ENCODE results near the gene GPM6B. TPM values are rescaled to one million over a fixed set of nuclear protein-coding genes. Genes with fewer than 3 reads are reported as not detected.

GPM6B gene
- total and polyA plus RNA-seq, 2 experiments from 2014 or later: 82.6 to 95.4 TPM

- no peak overlapping the region for H3K4me3 Mint-ChIP-seq
- ATAC-seq (no peak; the same call in 2 of the 3 replicates), DNase-seq (ENCODE audit: low spot score) (no peak)
- no peaks in the 10 kb centered on the region for H3K36me3 Mint-ChIP-seq (ENCODE audit: low read depth)
- peaks cover 51% of the 10 kb centered on the region for H3K4me1 Mint-ChIP-seq
- peaks cover 2% of the 10 kb centered on the region for H3K27me3 Mint-ChIP-seq (ENCODE audit: insufficient read depth, low read depth, poor library complexity)
- H3K9me3 Mint-ChIP-seq: no peaks in the 10 kb centered on the region
- no peak overlapping the region for H3K4me3 ChIP-seq
- TF ChIP-seq, protein P1, sequence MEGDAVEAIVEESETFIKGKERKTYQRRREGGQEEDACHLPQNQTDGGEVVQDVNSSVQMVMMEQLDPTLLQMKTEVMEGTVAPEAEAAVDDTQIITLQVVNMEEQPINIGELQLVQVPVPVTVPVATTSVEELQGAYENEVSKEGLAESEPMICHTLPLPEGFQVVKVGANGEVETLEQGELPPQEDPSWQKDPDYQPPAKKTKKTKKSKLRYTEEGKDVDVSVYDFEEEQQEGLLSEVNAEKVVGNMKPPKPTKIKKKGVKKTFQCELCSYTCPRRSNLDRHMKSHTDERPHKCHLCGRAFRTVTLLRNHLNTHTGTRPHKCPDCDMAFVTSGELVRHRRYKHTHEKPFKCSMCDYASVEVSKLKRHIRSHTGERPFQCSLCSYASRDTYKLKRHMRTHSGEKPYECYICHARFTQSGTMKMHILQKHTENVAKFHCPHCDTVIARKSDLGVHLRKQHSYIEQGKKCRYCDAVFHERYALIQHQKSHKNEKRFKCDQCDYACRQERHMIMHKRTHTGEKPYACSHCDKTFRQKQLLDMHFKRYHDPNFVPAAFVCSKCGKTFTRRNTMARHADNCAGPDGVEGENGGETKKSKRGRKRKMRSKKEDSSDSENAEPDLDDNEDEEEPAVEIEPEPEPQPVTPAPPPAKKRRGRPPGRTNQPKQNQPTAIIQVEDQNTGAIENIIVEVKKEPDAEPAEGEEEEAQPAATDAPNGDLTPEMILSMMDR (conservative IDR thresholded peaks at IDR 0.05; ENCODE audit: low read depth in 2 of 2): no peak
- TF ChIP-seq ZNF114 (CRISPR knock-in tag; IDR thresholded peaks at IDR 0.05) (no peak), EZH2 (IDR thresholded peaks at IDR 0.05; ENCODE audit: low read depth, unreplicated experiment) (no peak), STAT1 (IDR thresholded peaks at IDR 0.05; ENCODE audit: unreplicated experiment) (no peak), JUNB (IDR thresholded peaks at IDR 0.05; ENCODE audit: unreplicated experiment) (no peak), ZNF331 (CRISPR knock-in tag; IDR thresholded peaks at IDR 0.05; ENCODE audit: low read depth) (no peak), EZH2phosphoT487 (IDR thresholded peaks at IDR 0.05; ENCODE audit: unreplicated experiment) (no peak), CREB1 (CRISPR knock-in tag; IDR thresholded peaks at IDR 0.05; ENCODE audit: low read depth) (no peak), REST (IDR thresholded peaks at IDR 0.05; ENCODE audit: unreplicated experiment) (no peak)
- TF ChIP-seq, protein P2, sequence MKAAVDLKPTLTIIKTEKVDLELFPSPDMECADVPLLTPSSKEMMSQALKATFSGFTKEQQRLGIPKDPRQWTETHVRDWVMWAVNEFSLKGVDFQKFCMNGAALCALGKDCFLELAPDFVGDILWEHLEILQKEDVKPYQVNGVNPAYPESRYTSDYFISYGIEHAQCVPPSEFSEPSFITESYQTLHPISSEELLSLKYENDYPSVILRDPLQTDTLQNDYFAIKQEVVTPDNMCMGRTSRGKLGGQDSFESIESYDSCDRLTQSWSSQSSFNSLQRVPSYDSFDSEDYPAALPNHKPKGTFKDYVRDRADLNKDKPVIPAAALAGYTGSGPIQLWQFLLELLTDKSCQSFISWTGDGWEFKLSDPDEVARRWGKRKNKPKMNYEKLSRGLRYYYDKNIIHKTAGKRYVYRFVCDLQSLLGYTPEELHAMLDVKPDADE (IDR thresholded peaks at IDR 0.05): no peak
- TF ChIP-seq, protein P3, sequence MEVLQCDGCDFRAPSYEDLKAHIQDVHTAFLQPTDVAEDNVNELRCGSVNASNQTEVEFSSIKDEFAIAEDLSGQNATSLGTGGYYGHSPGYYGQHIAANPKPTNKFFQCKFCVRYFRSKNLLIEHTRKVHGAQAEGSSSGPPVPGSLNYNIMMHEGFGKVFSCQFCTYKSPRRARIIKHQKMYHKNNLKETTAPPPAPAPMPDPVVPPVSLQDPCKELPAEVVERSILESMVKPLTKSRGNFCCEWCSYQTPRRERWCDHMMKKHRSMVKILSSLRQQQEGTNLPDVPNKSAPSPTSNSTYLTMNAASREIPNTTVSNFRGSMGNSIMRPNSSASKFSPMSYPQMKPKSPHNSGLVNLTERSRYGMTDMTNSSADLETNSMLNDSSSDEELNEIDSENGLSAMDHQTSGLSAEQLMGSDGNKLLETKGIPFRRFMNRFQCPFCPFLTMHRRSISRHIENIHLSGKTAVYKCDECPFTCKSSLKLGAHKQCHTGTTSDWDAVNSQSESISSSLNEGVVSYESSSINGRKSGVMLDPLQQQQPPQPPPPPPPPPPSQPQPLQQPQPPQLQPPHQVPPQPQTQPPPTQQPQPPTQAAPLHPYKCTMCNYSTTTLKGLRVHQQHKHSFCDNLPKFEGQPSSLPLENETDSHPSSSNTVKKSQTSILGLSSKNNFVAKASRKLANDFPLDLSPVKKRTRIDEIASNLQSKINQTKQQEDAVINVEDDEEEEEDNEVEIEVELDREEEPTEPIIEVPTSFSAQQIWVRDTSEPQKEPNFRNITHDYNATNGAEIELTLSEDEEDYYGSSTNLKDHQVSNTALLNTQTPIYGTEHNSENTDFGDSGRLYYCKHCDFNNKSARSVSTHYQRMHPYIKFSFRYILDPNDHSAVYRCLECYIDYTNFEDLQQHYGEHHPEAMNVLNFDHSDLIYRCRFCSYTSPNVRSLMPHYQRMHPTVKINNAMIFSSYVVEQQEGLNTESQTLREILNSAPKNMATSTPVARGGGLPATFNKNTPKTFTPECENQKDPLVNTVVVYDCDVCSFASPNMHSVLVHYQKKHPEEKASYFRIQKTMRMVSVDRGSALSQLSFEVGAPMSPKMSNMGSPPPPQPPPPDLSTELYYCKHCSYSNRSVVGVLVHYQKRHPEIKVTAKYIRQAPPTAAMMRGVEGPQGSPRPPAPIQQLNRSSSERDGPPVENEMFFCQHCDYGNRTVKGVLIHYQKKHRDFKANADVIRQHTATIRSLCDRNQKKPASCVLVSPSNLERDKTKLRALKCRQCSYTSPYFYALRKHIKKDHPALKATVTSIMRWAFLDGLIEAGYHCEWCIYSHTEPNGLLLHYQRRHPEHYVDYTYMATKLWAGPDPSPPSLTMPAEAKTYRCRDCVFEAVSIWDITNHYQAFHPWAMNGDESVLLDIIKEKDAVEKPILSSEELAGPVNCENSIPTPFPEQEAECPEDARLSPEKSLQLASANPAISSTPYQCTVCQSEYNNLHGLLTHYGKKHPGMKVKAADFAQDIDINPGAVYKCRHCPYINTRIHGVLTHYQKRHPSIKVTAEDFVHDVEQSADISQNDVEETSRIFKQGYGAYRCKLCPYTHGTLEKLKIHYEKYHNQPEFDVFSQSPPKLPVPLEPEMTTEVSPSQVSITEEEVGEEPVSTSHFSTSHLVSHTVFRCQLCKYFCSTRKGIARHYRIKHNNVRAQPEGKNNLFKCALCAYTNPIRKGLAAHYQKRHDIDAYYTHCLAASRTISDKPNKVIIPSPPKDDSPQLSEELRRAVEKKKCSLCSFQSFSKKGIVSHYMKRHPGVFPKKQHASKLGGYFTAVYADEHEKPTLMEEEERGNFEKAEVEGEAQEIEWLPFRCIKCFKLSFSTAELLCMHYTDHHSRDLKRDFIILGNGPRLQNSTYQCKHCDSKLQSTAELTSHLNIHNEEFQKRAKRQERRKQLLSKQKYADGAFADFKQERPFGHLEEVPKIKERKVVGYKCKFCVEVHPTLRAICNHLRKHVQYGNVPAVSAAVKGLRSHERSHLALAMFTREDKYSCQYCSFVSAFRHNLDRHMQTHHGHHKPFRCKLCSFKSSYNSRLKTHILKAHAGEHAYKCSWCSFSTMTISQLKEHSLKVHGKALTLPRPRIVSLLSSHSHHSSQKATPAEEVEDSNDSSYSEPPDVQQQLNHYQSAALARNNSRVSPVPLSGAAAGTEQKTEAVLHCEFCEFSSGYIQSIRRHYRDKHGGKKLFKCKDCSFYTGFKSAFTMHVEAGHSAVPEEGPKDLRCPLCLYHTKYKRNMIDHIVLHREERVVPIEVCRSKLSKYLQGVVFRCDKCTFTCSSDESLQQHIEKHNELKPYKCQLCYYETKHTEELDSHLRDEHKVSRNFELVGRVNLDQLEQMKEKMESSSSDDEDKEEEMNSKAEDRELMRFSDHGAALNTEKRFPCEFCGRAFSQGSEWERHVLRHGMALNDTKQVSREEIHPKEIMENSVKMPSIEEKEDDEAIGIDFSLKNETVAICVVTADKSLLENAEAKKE (CRISPR knock-in tag; IDR thresholded peaks at IDR 0.05): no peak
- no peak overlapping the region for H2AFZ ChIP-seq
- H3K27ac ChIP-seq (ENCODE audit: low read depth): no peak overlapping the region
- H3K27ac Mint-ChIP-seq: no peak overlapping the region
- no peaks in the 10 kb centered on the region; the same call in 1 of the 2 replicates for H4K20me1 ChIP-seq (replicated peaks; ENCODE audit: insufficient read depth)
- H3F3A ChIP-seq (replicated peaks; ENCODE audit: low read depth): no peaks in the 10 kb centered on the region
- H3K4me2 ChIP-seq: no peak overlapping the region
- H3K79me2 ChIP-seq (replicated peaks; ENCODE audit: insufficient read depth): peaks cover 47% of the 10 kb centered on the region
- no peaks in the 10 kb centered on the region for H3K9me2 ChIP-seq (ENCODE audit: insufficient read depth)
- no peaks in the 10 kb centered on the region for H3K36me3 ChIP-seq (ENCODE audit: insufficient read depth)
- H3K4me1 ChIP-seq (ENCODE audit: insufficient read depth): peaks cover 23% of the 10 kb centered on the region
- H3K27me3 ChIP-seq (ENCODE audit: insufficient read depth): no peaks in the 10 kb centered on the region
These were observed 23.2 kb upstream of the GPM6B start for GRCh38 chrX:13840121-13840520.

Data from GM23338 (cell line).